Thyroid gland (tissue), 4 donors: ENCODE measurements around the gene CAMTA1.

Source experiments
- CTCF ChIP-seq, 6 experiments: fragments of 200-600 bp in 3 of 6; fragments of 450-650 bp in 3 of 6; sonication (generic) in 3 of 6; IDR thresholded peaks; one replicate each; pipeline ENCODE4 v1.5.1; 2016 to 2019; ENCODE audit warnings: antibody characterized with exemption in 6 of 6, mild to moderate bottlenecking in 2 of 6, inconsistent platforms in 1 of 6, moderate library complexity in 1 of 6
- POLR2A ChIP-seq, 2 donors: fragments of 450-650 bp; IDR thresholded peaks; one replicate each; pipeline ENCODE4 v1.6.1; 2017; ENCODE audit warnings: antibody characterized with exemption in 2 of 2, mild to moderate bottlenecking in 2 of 2, moderate library complexity in 1 of 2

- TF ChIP-seq CTCF (IDR thresholded peaks at IDR 0.05) (no peak), POLR2A (IDR thresholded peaks at IDR 0.05) (no peak)
Observed at GRCh38 chr1:7534061-7534825, 749.0 kb downstream of the CAMTA1 start.
